ENCODE data around the gene TMPRSS11D. TPM values are rescaled to one million over a fixed set of nuclear protein-coding genes. Genes with fewer than 3 reads are reported as not detected.

Gene TMPRSS11D, protein sequence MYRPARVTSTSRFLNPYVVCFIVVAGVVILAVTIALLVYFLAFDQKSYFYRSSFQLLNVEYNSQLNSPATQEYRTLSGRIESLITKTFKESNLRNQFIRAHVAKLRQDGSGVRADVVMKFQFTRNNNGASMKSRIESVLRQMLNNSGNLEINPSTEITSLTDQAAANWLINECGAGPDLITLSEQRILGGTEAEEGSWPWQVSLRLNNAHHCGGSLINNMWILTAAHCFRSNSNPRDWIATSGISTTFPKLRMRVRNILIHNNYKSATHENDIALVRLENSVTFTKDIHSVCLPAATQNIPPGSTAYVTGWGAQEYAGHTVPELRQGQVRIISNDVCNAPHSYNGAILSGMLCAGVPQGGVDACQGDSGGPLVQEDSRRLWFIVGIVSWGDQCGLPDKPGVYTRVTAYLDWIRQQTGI
- 0.16 TPM in 1 of 2 replicates, not detected in the other for total RNA-seq

GRCh38 chr4:67883902-67884301, at the start of gene TMPRSS11D:
TMPRSS11D (minus strand) TSS chr4:67884002; CDS start chr4:67883933, 69 bp downstream.

Other genes starting within 250 kb of the TMPRSS11D start
- gene UBA6, start 182.8 kb downstream of the TMPRSS11D start, total RNA-seq, result 60.1 and 151 TPM in 2 replicates
- gene GNRHR, start 129.6 kb downstream of the TMPRSS11D start, total RNA-seq, result not detected in 2 replicates
- not detected in 2 replicates for gene TMPRSS11A, start 79.5 kb upstream of the TMPRSS11D start, total RNA-seq
- gene TMPRSS11F, start 245.9 kb upstream of the TMPRSS11D start, total RNA-seq, result not detected in 2 replicates